Mesendoderm (in vitro differentiated cells): Measurements from ENCODE around the gene IL17REL.

ENCODE experiments used
- DNase-seq: peaks from one replicate; pipeline ENCODE4 v3.0.0; 2013
- H2AK5ac ChIP-seq: 2 replicates; pipeline ENCODE4 v1.6.1; 2013; ENCODE audit warnings: low read length, inconsistent platforms
- H2BK120ac ChIP-seq: 2 replicates; pipeline ENCODE4 v1.6.1; 2013; ENCODE audit warnings: low read depth, mild to moderate bottlenecking, low read length, moderate library complexity, mixed read lengths
- H2BK15ac ChIP-seq: replicated peaks from 2 replicates; pipeline ENCODE4 v1.6.1; 2013; ENCODE audit warnings: low read depth, mild to moderate bottlenecking, moderate library complexity
- H2BK5ac ChIP-seq: 2 replicates; pipeline ENCODE4 v1.6.1; 2013; ENCODE audit warnings: low read length, inconsistent platforms
- H3K18ac ChIP-seq: 2 replicates; pipeline ENCODE4 v1.6.1; 2013; ENCODE audit warnings: mild to moderate bottlenecking, low read length, mixed read lengths
- H3K23ac ChIP-seq: one replicate; pipeline ENCODE4 v1.6.1; 2013; ENCODE audit warnings: low read length
- H3K27ac ChIP-seq: 2 replicates; pipeline ENCODE4 v1.5.1; 2013; ENCODE audit warnings: low read depth, mild to moderate bottlenecking, inconsistent platforms, low read length, moderate library complexity
- H3K27me3 ChIP-seq: 2 replicates; pipeline ENCODE4 v1.6.1; 2013; ENCODE audit warnings: low read length, control low read depth, mild to moderate bottlenecking, inconsistent platforms; ENCODE audit not compliant: insufficient read depth, poor library complexity
- H3K36me3 ChIP-seq: 2 replicates; pipeline ENCODE4 v1.6.1; 2013; ENCODE audit warnings: low read length, inconsistent platforms; ENCODE audit not compliant: control insufficient read depth, insufficient read depth
- H3K4ac ChIP-seq: one replicate; pipeline ENCODE4 v1.6.1; 2013; ENCODE audit warnings: low read depth, mild to moderate bottlenecking, low read length, moderate library complexity
- H3K4me1 ChIP-seq: 2 replicates; pipeline ENCODE4 v1.6.1; 2013; ENCODE audit warnings: low read depth, low read length, inconsistent platforms; ENCODE audit not compliant: control insufficient read depth
- H3K4me2 ChIP-seq: 2 replicates; pipeline ENCODE4 v1.6.1; 2013; ENCODE audit warnings: low read length
- H3K4me3 ChIP-seq: 2 replicates; pipeline ENCODE4 v1.5.1; 2013; ENCODE audit warnings: mild to moderate bottlenecking, low read length
- H3K56ac ChIP-seq: one replicate; pipeline ENCODE4 v1.6.1; 2013; ENCODE audit warnings: low read length
- H3K79me1 ChIP-seq: 2 replicates; pipeline ENCODE4 v1.6.1; 2013; ENCODE audit warnings: low read length, inconsistent platforms
- H3K79me2 ChIP-seq: 2 replicates; pipeline ENCODE4 v1.6.1; 2013; ENCODE audit warnings: mild to moderate bottlenecking, low read length; ENCODE audit not compliant: control insufficient read depth, insufficient read depth
- H3K9ac ChIP-seq: 2 replicates; pipeline ENCODE4 v1.6.1; 2013; ENCODE audit warnings: low read length, inconsistent platforms
- H4K5ac ChIP-seq: one replicate; pipeline ENCODE4 v1.6.1; 2013; ENCODE audit warnings: low read length
- H4K8ac ChIP-seq: one replicate; pipeline ENCODE4 v1.6.1; 2013; ENCODE audit warnings: low read depth, mild to moderate bottlenecking, control low read depth, low read length, moderate library complexity
- WGBS: extraction: QIAGEN DNeasy Blood & Tissue Kit; methylation state at CpG from one replicate; pipeline ENCODE4 v1.1.7; 2013; ENCODE audit warnings: low lambda C conversion rate, missing lambda C conversion rate; ENCODE audit not compliant: insufficient coverage; ENCODE audit errors: extremely low coverage; 5-methylcytosine and 5-hydroxymethylcytosine counted together

The IL17REL gene

GRCh38 chr22:49958366-49958921 is 54.1 kb downstream of the IL17REL start:
- Histone ChIP-seq H3K56ac (no peak overlapping the region), H3K9ac (no peak overlapping the region), H3K23ac (no peak overlapping the region), H3K18ac (no peak overlapping the region), H3K4me3 (no peak overlapping the region), H3K4ac (no peak overlapping the region), H4K5ac (no peak overlapping the region), H3K36me3 (no peaks in the 10 kb centered on the region), H3K4me2 (no peak overlapping the region), H3K79me1 (peaks cover 2% of the 10 kb centered on the region), H2BK5ac (no peak overlapping the region), H4K8ac (no peak overlapping the region), H3K4me1 (peaks cover 2% of the 10 kb centered on the region), H2BK120ac (no peak overlapping the region), H3K79me2 (peaks cover 4% of the 10 kb centered on the region), H2AK5ac (no peak overlapping the region), H3K27ac (no peak overlapping the region), H2BK15ac (no peak overlapping the region), H3K27me3 (no peaks in the 10 kb centered on the region)
- WGBS, result no CpG with 5 or more reads among the region's 16 CpGs
- DNase-seq, result no peak

- H3K27me3 ChIP-seq, result no peaks in the 10 kb centered on the region
Measured at GRCh38 chr22:49957826-49958365, 54.7 kb downstream of the IL17REL start.

GRCh38 chr22:49956914-49957825 is 55.4 kb downstream of the IL17REL start:
- Histone ChIP-seq H3K27me3 (no peaks in the 10 kb centered on the region), H2BK120ac (no peak overlapping the region), H3K79me2 (peaks cover 4% of the 10 kb centered on the region), H4K8ac (no peak overlapping the region), H2AK5ac (no peak overlapping the region), H2BK15ac (no peak overlapping the region), H3K36me3 (no peaks in the 10 kb centered on the region), H3K18ac (no peak overlapping the region), H2BK5ac (no peak overlapping the region), H3K23ac (no peak overlapping the region), H3K4me1 (no peaks in the 10 kb centered on the region), H3K4me3 (no peak overlapping the region), H4K5ac (no peak overlapping the region), H3K27ac (no peak overlapping the region), H3K56ac (no peak overlapping the region), H3K79me1 (no peaks in the 10 kb centered on the region), H3K9ac (no peak overlapping the region), H3K4me2 (no peak overlapping the region), H3K4ac (no peak overlapping the region)
- no CpG with 5 or more reads among the region's 20 CpGs for WGBS
- no peak for DNase-seq

More at GRCh38 chr22:49957826-49958365, 54.7 kb downstream of the IL17REL start:
- peaks cover under 1% of the 10 kb centered on the region for H3K79me1 ChIP-seq
- no peak overlapping the region for H2BK5ac ChIP-seq
- H4K5ac ChIP-seq, result no peak overlapping the region
- no peak overlapping the region for H3K56ac ChIP-seq
- H4K8ac ChIP-seq, result no peak overlapping the region
- H3K4me2 ChIP-seq, result no peak overlapping the region
- no peak overlapping the region for H2BK120ac ChIP-seq
- H3K79me2 ChIP-seq, result peaks cover 4% of the 10 kb centered on the region
- H3K4me1 ChIP-seq, result peaks cover 2% of the 10 kb centered on the region
- no peak overlapping the region for H2BK15ac ChIP-seq
- H3K4ac ChIP-seq, result no peak overlapping the region
- H2AK5ac ChIP-seq, result no peak overlapping the region
- no peak for DNase-seq
- whole genome bisulfite sequencing, result no CpG with 5 or more reads among the region's 12 CpGs
- no peak overlapping the region for H3K4me3 ChIP-seq
- H3K23ac ChIP-seq, result no peak overlapping the region
- no peak overlapping the region for H3K18ac ChIP-seq
- H3K9ac ChIP-seq, result no peak overlapping the region
- no peaks in the 10 kb centered on the region for H3K36me3 ChIP-seq
- H3K27ac ChIP-seq, result no peak overlapping the region

GRCh38 chr22:49956418-49956770 is 56.2 kb downstream of the IL17REL start:
- H3K79me1 ChIP-seq, result no peaks in the 10 kb centered on the region
- WGBS, result no CpG with 5 or more reads among the region's 15 CpGs
- H2BK15ac ChIP-seq, result no peak overlapping the region
- no peaks in the 10 kb centered on the region for H3K27me3 ChIP-seq
- H3K18ac ChIP-seq, result no peak overlapping the region
- no peaks in the 10 kb centered on the region for H3K4me1 ChIP-seq
- no peak overlapping the region for H2BK120ac ChIP-seq
- no peaks in the 10 kb centered on the region for H3K79me2 ChIP-seq
- H3K9ac ChIP-seq, result no peak overlapping the region
- H2AK5ac ChIP-seq, result no peak overlapping the region
- H4K5ac ChIP-seq, result no peak overlapping the region
- H3K36me3 ChIP-seq, result no peaks in the 10 kb centered on the region
- H4K8ac ChIP-seq, result no peak overlapping the region
- no peak overlapping the region for H3K4me2 ChIP-seq
- no peak overlapping the region for H2BK5ac ChIP-seq
- H3K23ac ChIP-seq, result no peak overlapping the region
- no peak overlapping the region for H3K27ac ChIP-seq
- DNase-seq, result no peak
- H3K56ac ChIP-seq, result no peak overlapping the region
- H3K4ac ChIP-seq, result no peak overlapping the region
- no peak overlapping the region for H3K4me3 ChIP-seq

- H2BK5ac ChIP-seq, result no peak overlapping the region
- H3K36me3 ChIP-seq, result no peaks in the 10 kb centered on the region
- no peak overlapping the region for H3K56ac ChIP-seq
- H2AK5ac ChIP-seq, result no peak overlapping the region
- H3K18ac ChIP-seq, result no peak overlapping the region
- H3K27ac ChIP-seq, result no peak overlapping the region
- H3K23ac ChIP-seq, result no peak overlapping the region
- no peak overlapping the region for H3K9ac ChIP-seq
- H3K79me1 ChIP-seq, result no peaks in the 10 kb centered on the region
- H3K27me3 ChIP-seq, result no peaks in the 10 kb centered on the region
- no peaks in the 10 kb centered on the region for H3K4me1 ChIP-seq
- H3K79me2 ChIP-seq, result no peaks in the 10 kb centered on the region
- WGBS, result no CpG with 5 or more reads among the region's 22 CpGs
- H3K4me3 ChIP-seq, result no peak overlapping the region
- no peak overlapping the region for H3K4ac ChIP-seq
- no peak overlapping the region for H3K4me2 ChIP-seq
- H4K5ac ChIP-seq, result no peak overlapping the region
- no peak for DNase-seq
- H2BK15ac ChIP-seq, result no peak overlapping the region
- H2BK120ac ChIP-seq, result no peak overlapping the region
- no peak overlapping the region for H4K8ac ChIP-seq
Measured at GRCh38 chr22:49955581-49956417, 56.8 kb downstream of the IL17REL start.
